HG02763 (cell line): ENCODE measurements around the gene TRABD.

Experiments
- ATAC-seq: cut with Tn5 transposase; IDR thresholded peaks from one replicate; pipeline ENCODE4 v1.9.1; 2021; ENCODE audit warnings: mild to moderate bottlenecking, moderate library complexity; ENCODE audit not compliant: unreplicated experiment

Gene TRABD

GRCh38 chr22:50233223-50233622 lies 47.5 kb downstream of the TRABD start:
- ATAC-seq, result no peak

GRCh38 chr22:50236731-50237409 lies 51.2 kb downstream of the TRABD start:
- no peak for ATAC-seq

GRCh38 chr22:50238755-50239154 lies 53.0 kb downstream of the TRABD start:
- ATAC-seq, result no peak

- ATAC-seq, result no peak
Measured at GRCh38 chr22:50242406-50242949, 56.8 kb downstream of the TRABD start.

GRCh38 chr22:50243685-50244419 lies 58.1 kb downstream of the TRABD start:
- ATAC-seq, result no peak

- peak; percentile 74 for ATAC-seq
Measured at GRCh38 chr22:50244420-50245213, 58.9 kb downstream of the TRABD start, which contains the start of gene TUBGCP6. TUBGCP6 (minus strand) TSS chr22:50245023; CDS start chr22:50244459, 564 bp downstream.

GRCh38 chr22:50245214-50246072 lies 59.7 kb downstream of the TRABD start:
- ATAC-seq, result peak; percentile 4

GRCh38 chr22:50246242-50247175 lies 60.8 kb downstream of the TRABD start:
- no peak for ATAC-seq

- no peak for ATAC-seq
Measured at GRCh38 chr22:50247748-50248147, 62.0 kb downstream of the TRABD start.

- no peak for ATAC-seq
Measured at GRCh38 chr22:50248196-50249081, 62.7 kb downstream of the TRABD start.
